ENCODE measurements around the gene WDR7.

The WDR7 gene

GRCh38 chr18:56702946-56703345 lies 51.8 kb downstream of the WDR7 start:
- peak; percentile 51 for TF ChIP-seq CTCF (IDR thresholded peaks at IDR 0.05; ENCODE audit: low read depth, low read length)
- no peak for DNase-seq (ENCODE audit: extremely low read depth, low read depth)

- DNase-seq (ENCODE audit: extremely low read depth, low read depth), result peak; percentile 28
- peak; percentile 15 for TF ChIP-seq CTCF (IDR thresholded peaks at IDR 0.05; ENCODE audit: low read depth, low read length)
Measured at GRCh38 chr18:56709463-56709862, 58.3 kb downstream of the WDR7 start.

GRCh38 chr18:56711708-56712445 lies 60.7 kb downstream of the WDR7 start:
- DNase-seq (ENCODE audit: extremely low read depth, low read depth), result peak; percentile 24
- no peak for TF ChIP-seq CTCF (IDR thresholded peaks at IDR 0.05; ENCODE audit: low read depth, low read length)

GRCh38 chr18:56712761-56713160 lies 61.6 kb downstream of the WDR7 start:
- TF ChIP-seq CTCF (IDR thresholded peaks at IDR 0.05; ENCODE audit: low read depth, low read length), result no peak
- DNase-seq (ENCODE audit: extremely low read depth, low read depth), result no peak

GRCh38 chr18:56715121-56715520 lies 64.0 kb downstream of the WDR7 start:
- no peak for TF ChIP-seq CTCF (IDR thresholded peaks at IDR 0.05; ENCODE audit: low read depth, low read length)
- DNase-seq (ENCODE audit: extremely low read depth, low read depth), result no peak

- TF ChIP-seq CTCF (IDR thresholded peaks at IDR 0.05; ENCODE audit: low read depth, low read length), result no peak
- no peak for DNase-seq (ENCODE audit: extremely low read depth, low read depth)
Measured at GRCh38 chr18:56716692-56717146, 65.6 kb downstream of the WDR7 start.

GRCh38 chr18:56721031-56721430 lies 69.9 kb downstream of the WDR7 start:
- TF ChIP-seq CTCF (IDR thresholded peaks at IDR 0.05; ENCODE audit: low read depth, low read length), result no peak
- no peak for DNase-seq (ENCODE audit: extremely low read depth, low read depth)
